GM23338 (cell line): ENCODE data around the gene SIKE1. TPM values are rescaled to one million over a fixed set of nuclear protein-coding genes. Genes with fewer than 3 reads are reported as not detected.

Source experiments
- ATAC-seq: fragments of 200-7000 bp; cut with Tn5 transposase; 3 replicates; pipeline ENCODE4 v1.9.1; 2020
- DNase-seq: peaks from one replicate; pipeline ENCODE4 v3.0.0-alpha.2; 2015; ENCODE audit warnings: low spot score
- H2AFZ ChIP-seq: fragments of 200-600 bp; sonication (generic); 2 replicates; pipeline ENCODE4 v1.8.0; 2016; ENCODE audit warnings: antibody characterized with exemption, mild to moderate bottlenecking, moderate library complexity
- H3F3A ChIP-seq: fragments of 200-600 bp; sonication (generic); replicated peaks from 2 replicates; pipeline ENCODE4 v1.8.0; 2017; ENCODE audit warnings: antibody characterized with exemption, mixed run types, low read depth
- H3K27ac ChIP-seq: fragments of 200-600 bp; sonication (generic); 2 replicates; pipeline ENCODE4 v1.6.1; 2016; ENCODE audit warnings: low read depth
- H3K27me3 ChIP-seq: fragments of 200-600 bp; sonication (generic); 2 replicates; pipeline ENCODE4 v1.8.0; 2016; ENCODE audit warnings: mild to moderate bottlenecking, mixed run types, moderate library complexity; ENCODE audit not compliant: insufficient read depth
- H3K36me3 ChIP-seq: fragments of 200-600 bp; sonication (generic); 2 replicates; pipeline ENCODE4 v1.8.0; 2016; ENCODE audit warnings: mild to moderate bottlenecking; ENCODE audit not compliant: insufficient read depth
- H3K4me1 ChIP-seq: fragments of 200-600 bp; sonication (generic); 2 replicates; pipeline ENCODE4 v1.8.0; 2016; ENCODE audit warnings: mild to moderate bottlenecking, moderate library complexity; ENCODE audit not compliant: insufficient read depth
- H3K4me2 ChIP-seq: fragments of 200-600 bp; sonication (generic); 2 replicates; pipeline ENCODE4 v1.7.1; 2017; ENCODE audit warnings: mixed run types
- H3K4me3 ChIP-seq: fragments of 200-600 bp; sonication (generic); 2 replicates; pipeline ENCODE4 v1.6.1; 2016; ENCODE audit warnings: mixed run types
- H3K79me2 ChIP-seq: fragments of 200-600 bp; sonication (generic); replicated peaks from 2 replicates; pipeline ENCODE4 v1.8.0; 2017; ENCODE audit warnings: mild to moderate bottlenecking; ENCODE audit not compliant: insufficient read depth
- H3K9me2 ChIP-seq: fragments of 200-600 bp; sonication (generic); 2 replicates; pipeline ENCODE4 v1.8.0; 2017; ENCODE audit not compliant: insufficient read depth
- H4K20me1 ChIP-seq: fragments of 200-600 bp; sonication (generic); replicated peaks from 2 replicates; pipeline ENCODE4 v1.8.0; 2017; ENCODE audit warnings: mild to moderate bottlenecking; ENCODE audit not compliant: insufficient read depth
- H3K27ac Mint-ChIP-seq: 2 replicates; pipeline ENCODE4 v1.8.0; 2020; ENCODE audit warnings: inconsistent platforms, mild to moderate bottlenecking, moderate library complexity, mixed read lengths
- H3K27me3 Mint-ChIP-seq: 3 replicates; pipeline ENCODE4 v1.8.0; 2022; ENCODE audit warnings: low read depth, mild to moderate bottlenecking, moderate library complexity, mixed read lengths, inconsistent platforms; ENCODE audit not compliant: insufficient read depth, poor library complexity
- H3K36me3 Mint-ChIP-seq: 3 replicates; pipeline ENCODE4 v1.8.0; 2021; ENCODE audit warnings: low read depth, mild to moderate bottlenecking, inconsistent platforms, moderate library complexity, mixed read lengths
- H3K4me1 Mint-ChIP-seq: 3 replicates; pipeline ENCODE4 v1.8.0; 2020; ENCODE audit warnings: mild to moderate bottlenecking, inconsistent platforms, mixed read lengths
- H3K4me3 Mint-ChIP-seq: 3 replicates; pipeline ENCODE4 v1.8.0; 2021; ENCODE audit warnings: moderate library complexity, mild to moderate bottlenecking, inconsistent platforms, mixed read lengths
- H3K9me3 Mint-ChIP-seq: 3 replicates; pipeline ENCODE4 v1.8.0; 2020; ENCODE audit warnings: moderate library complexity, mild to moderate bottlenecking, inconsistent platforms, mixed read lengths
- CREB1 ChIP-seq: fragments of 250-450 bp; sonication (Bioruptor Pico); IDR thresholded peaks from 2 replicates; pipeline ENCODE4 v1.5.0; 2020; ENCODE audit warnings: low read depth, mild to moderate bottlenecking, moderate library complexity
- EZH2 ChIP-seq: fragments of 200-600 bp; sonication (generic); IDR thresholded peaks from one replicate; pipeline ENCODE4 v1.8.0; 2017; ENCODE audit warnings: antibody characterized with exemption, mild to moderate bottlenecking, low read depth; ENCODE audit not compliant: unreplicated experiment
- EZH2phosphoT487 ChIP-seq: fragments of 200-600 bp; sonication (generic); IDR thresholded peaks from one replicate; pipeline ENCODE4 v1.8.1; 2018; ENCODE audit warnings: antibody characterized with exemption; ENCODE audit not compliant: unreplicated experiment
- JUNB ChIP-seq: IDR thresholded peaks from one replicate; pipeline ENCODE4 v1.6.1; 2016; ENCODE audit warnings: antibody characterized with exemption; ENCODE audit not compliant: unreplicated experiment
- NANOG ChIP-seq: IDR thresholded peaks from 2 replicates; pipeline ENCODE4 v1.6.1; 2016; ENCODE audit warnings: antibody characterized with exemption, borderline replicate concordance
- POLR2AphosphoS5 ChIP-seq: IDR thresholded peaks from 2 replicates; pipeline ENCODE4 v1.6.1; 2016; ENCODE audit warnings: antibody characterized with exemption, low read depth
- REST ChIP-seq: IDR thresholded peaks from one replicate; pipeline ENCODE4 v1.6.1; 2018; ENCODE audit warnings: antibody characterized with exemption; ENCODE audit not compliant: unreplicated experiment
- STAT1 ChIP-seq: IDR thresholded peaks from one replicate; pipeline ENCODE4 v1.6.1; 2016; ENCODE audit warnings: antibody characterized with exemption; ENCODE audit not compliant: unreplicated experiment
- ZNF114 ChIP-seq: fragments of 250-450 bp; sonication (Bioruptor Pico); IDR thresholded peaks from 2 replicates; pipeline ENCODE4 v1.5.0; 2020; ENCODE audit warnings: mild to moderate bottlenecking, moderate library complexity
- ZNF331 ChIP-seq: fragments of 250-450 bp; sonication (Bioruptor Pico); IDR thresholded peaks from 2 replicates; pipeline ENCODE4 v1.5.0; 2020; ENCODE audit warnings: low read depth, mild to moderate bottlenecking, moderate library complexity
- polyA plus RNA-seq: library from polyadenylated mRNA; unstranded; fragments of >200 nt; fragmentation: Nextera tagmentation; extraction: Ambion mirVana; gene quantifications from 2 replicates; pipeline ENCODE4 v1.2.1, GENCODE V29; 2016
- total RNA-seq: library from RNA; depleted of rRNA; stranded (reverse); fragments of >200 nt; shearing (Covaris generic); gene quantifications from 2 replicates; pipeline ENCODE4 v1.2.3, GENCODE V29; 2014
- TF ChIP-seq, protein P1 (sequence below): IDR thresholded peaks from 2 replicates; pipeline ENCODE4 v1.6.1; 2016; ENCODE audit warnings: antibody characterized with exemption
- TF ChIP-seq, protein P2 (sequence below), 2 experiments: fragments of 200-600 bp in 1 of 2; sonication (generic) in 1 of 2; conservative IDR thresholded peaks; 2 replicates each; pipeline versions ENCODE4 v1.5.1 to v1.6.1; 2016 to 2017; ENCODE audit warnings: antibody characterized with exemption in 2 of 2, low read depth in 2 of 2, mild to moderate bottlenecking in 2 of 2, moderate library complexity in 1 of 2
- TF ChIP-seq, protein P3 (sequence below): fragments of 250-450 bp; sonication (Bioruptor Pico); IDR thresholded peaks from 2 replicates; pipeline ENCODE4 v1.5.0; 2020; ENCODE audit warnings: mild to moderate bottlenecking, moderate library complexity

The SIKE1 gene
- total and polyA plus RNA-seq, 2 experiments from 2014 or later: 74.0 to 96.3 TPM

GRCh38 chr1:114771992-114772391 lies 8.5 kb downstream of the SIKE1 start:
- TF ChIP-seq POLR2AphosphoS5 (no peak), JUNB (no peak), NANOG (no peak), ZNF331 (CRISPR knock-in tag) (no peak), ZNF114 (CRISPR knock-in tag) (no peak), REST (no peak), EZH2phosphoT487 (no peak), STAT1 (no peak), CREB1 (CRISPR knock-in tag) (no peak), EZH2 (no peak)
- TF ChIP-seq, protein P1, sequence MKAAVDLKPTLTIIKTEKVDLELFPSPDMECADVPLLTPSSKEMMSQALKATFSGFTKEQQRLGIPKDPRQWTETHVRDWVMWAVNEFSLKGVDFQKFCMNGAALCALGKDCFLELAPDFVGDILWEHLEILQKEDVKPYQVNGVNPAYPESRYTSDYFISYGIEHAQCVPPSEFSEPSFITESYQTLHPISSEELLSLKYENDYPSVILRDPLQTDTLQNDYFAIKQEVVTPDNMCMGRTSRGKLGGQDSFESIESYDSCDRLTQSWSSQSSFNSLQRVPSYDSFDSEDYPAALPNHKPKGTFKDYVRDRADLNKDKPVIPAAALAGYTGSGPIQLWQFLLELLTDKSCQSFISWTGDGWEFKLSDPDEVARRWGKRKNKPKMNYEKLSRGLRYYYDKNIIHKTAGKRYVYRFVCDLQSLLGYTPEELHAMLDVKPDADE: no peak
- TF ChIP-seq, protein P2, sequence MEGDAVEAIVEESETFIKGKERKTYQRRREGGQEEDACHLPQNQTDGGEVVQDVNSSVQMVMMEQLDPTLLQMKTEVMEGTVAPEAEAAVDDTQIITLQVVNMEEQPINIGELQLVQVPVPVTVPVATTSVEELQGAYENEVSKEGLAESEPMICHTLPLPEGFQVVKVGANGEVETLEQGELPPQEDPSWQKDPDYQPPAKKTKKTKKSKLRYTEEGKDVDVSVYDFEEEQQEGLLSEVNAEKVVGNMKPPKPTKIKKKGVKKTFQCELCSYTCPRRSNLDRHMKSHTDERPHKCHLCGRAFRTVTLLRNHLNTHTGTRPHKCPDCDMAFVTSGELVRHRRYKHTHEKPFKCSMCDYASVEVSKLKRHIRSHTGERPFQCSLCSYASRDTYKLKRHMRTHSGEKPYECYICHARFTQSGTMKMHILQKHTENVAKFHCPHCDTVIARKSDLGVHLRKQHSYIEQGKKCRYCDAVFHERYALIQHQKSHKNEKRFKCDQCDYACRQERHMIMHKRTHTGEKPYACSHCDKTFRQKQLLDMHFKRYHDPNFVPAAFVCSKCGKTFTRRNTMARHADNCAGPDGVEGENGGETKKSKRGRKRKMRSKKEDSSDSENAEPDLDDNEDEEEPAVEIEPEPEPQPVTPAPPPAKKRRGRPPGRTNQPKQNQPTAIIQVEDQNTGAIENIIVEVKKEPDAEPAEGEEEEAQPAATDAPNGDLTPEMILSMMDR (conservative IDR thresholded peaks at IDR 0.05; ENCODE audit: low read depth in 2 of 2): no peak
- TF ChIP-seq, protein P3, sequence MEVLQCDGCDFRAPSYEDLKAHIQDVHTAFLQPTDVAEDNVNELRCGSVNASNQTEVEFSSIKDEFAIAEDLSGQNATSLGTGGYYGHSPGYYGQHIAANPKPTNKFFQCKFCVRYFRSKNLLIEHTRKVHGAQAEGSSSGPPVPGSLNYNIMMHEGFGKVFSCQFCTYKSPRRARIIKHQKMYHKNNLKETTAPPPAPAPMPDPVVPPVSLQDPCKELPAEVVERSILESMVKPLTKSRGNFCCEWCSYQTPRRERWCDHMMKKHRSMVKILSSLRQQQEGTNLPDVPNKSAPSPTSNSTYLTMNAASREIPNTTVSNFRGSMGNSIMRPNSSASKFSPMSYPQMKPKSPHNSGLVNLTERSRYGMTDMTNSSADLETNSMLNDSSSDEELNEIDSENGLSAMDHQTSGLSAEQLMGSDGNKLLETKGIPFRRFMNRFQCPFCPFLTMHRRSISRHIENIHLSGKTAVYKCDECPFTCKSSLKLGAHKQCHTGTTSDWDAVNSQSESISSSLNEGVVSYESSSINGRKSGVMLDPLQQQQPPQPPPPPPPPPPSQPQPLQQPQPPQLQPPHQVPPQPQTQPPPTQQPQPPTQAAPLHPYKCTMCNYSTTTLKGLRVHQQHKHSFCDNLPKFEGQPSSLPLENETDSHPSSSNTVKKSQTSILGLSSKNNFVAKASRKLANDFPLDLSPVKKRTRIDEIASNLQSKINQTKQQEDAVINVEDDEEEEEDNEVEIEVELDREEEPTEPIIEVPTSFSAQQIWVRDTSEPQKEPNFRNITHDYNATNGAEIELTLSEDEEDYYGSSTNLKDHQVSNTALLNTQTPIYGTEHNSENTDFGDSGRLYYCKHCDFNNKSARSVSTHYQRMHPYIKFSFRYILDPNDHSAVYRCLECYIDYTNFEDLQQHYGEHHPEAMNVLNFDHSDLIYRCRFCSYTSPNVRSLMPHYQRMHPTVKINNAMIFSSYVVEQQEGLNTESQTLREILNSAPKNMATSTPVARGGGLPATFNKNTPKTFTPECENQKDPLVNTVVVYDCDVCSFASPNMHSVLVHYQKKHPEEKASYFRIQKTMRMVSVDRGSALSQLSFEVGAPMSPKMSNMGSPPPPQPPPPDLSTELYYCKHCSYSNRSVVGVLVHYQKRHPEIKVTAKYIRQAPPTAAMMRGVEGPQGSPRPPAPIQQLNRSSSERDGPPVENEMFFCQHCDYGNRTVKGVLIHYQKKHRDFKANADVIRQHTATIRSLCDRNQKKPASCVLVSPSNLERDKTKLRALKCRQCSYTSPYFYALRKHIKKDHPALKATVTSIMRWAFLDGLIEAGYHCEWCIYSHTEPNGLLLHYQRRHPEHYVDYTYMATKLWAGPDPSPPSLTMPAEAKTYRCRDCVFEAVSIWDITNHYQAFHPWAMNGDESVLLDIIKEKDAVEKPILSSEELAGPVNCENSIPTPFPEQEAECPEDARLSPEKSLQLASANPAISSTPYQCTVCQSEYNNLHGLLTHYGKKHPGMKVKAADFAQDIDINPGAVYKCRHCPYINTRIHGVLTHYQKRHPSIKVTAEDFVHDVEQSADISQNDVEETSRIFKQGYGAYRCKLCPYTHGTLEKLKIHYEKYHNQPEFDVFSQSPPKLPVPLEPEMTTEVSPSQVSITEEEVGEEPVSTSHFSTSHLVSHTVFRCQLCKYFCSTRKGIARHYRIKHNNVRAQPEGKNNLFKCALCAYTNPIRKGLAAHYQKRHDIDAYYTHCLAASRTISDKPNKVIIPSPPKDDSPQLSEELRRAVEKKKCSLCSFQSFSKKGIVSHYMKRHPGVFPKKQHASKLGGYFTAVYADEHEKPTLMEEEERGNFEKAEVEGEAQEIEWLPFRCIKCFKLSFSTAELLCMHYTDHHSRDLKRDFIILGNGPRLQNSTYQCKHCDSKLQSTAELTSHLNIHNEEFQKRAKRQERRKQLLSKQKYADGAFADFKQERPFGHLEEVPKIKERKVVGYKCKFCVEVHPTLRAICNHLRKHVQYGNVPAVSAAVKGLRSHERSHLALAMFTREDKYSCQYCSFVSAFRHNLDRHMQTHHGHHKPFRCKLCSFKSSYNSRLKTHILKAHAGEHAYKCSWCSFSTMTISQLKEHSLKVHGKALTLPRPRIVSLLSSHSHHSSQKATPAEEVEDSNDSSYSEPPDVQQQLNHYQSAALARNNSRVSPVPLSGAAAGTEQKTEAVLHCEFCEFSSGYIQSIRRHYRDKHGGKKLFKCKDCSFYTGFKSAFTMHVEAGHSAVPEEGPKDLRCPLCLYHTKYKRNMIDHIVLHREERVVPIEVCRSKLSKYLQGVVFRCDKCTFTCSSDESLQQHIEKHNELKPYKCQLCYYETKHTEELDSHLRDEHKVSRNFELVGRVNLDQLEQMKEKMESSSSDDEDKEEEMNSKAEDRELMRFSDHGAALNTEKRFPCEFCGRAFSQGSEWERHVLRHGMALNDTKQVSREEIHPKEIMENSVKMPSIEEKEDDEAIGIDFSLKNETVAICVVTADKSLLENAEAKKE (CRISPR knock-in tag): no peak
- DNase-seq: no peak
- no peak overlapping the region for H3K4me3 Mint-ChIP-seq

More at GRCh38 chr1:114771992-114772391, 8.5 kb downstream of the SIKE1 start:
- H3K9me2 ChIP-seq: no peaks in the 10 kb centered on the region
- H2AFZ ChIP-seq: no peak overlapping the region
- no peak for ATAC-seq
- peaks cover 23% of the 10 kb centered on the region; the same call in 1 of the 2 replicates for H3K36me3 ChIP-seq
- no peaks in the 10 kb centered on the region for H3F3A ChIP-seq
- H3K4me3 ChIP-seq: no peak overlapping the region
- H3K27me3 Mint-ChIP-seq: no peaks in the 10 kb centered on the region
- peaks cover 25% of the 10 kb centered on the region; the same call in 2 of the 3 replicates for H3K36me3 Mint-ChIP-seq
- H3K27me3 ChIP-seq: no peaks in the 10 kb centered on the region
- H3K79me2 ChIP-seq: no peaks in the 10 kb centered on the region
- no peak overlapping the region for H3K27ac ChIP-seq
- no peak overlapping the region for H3K27ac Mint-ChIP-seq
- no peak overlapping the region for H3K4me2 ChIP-seq
- no peaks in the 10 kb centered on the region for H3K4me1 ChIP-seq
- no peaks in the 10 kb centered on the region for H3K4me1 Mint-ChIP-seq
- no peaks in the 10 kb centered on the region for H3K9me3 Mint-ChIP-seq
- H4K20me1 ChIP-seq: no peaks in the 10 kb centered on the region; the same call in 1 of the 2 replicates
